Stimulated activated CD8-positive, alpha-beta memory T cell treated with anti-CD3 and anti-CD28 coated beads, Interleukin-4, amount 100 ng/mL, for 48 hours (primary cell): Measurements from ENCODE around the gene CTU2.

Source experiments
- DNase-seq: peaks from one replicate; pipeline ENCODE4 v3.0.0-alpha.2; 2020

The CTU2 gene

GRCh38 chr16:88715312-88716190 is 9.2 kb downstream of the CTU2 start:
- DNase-seq, result no peak

GRCh38 chr16:88716201-88716600 is 9.9 kb downstream of the CTU2 start:
- DNase-seq, result no peak

- DNase-seq, result no peak
Measured at GRCh38 chr16:88716601-88717001, 10.3 kb downstream of the CTU2 start.

- no peak for DNase-seq
Measured at GRCh38 chr16:88718178-88718577, 11.9 kb downstream of the CTU2 start.

- no peak for DNase-seq
Measured at GRCh38 chr16:88719267-88719932, 13.1 kb downstream of the CTU2 start.

- DNase-seq, result no peak
Measured at GRCh38 chr16:88719933-88720296, 13.6 kb downstream of the CTU2 start.

- DNase-seq, result no peak
Measured at GRCh38 chr16:88720396-88720970, 14.2 kb downstream of the CTU2 start.

- DNase-seq, result no peak
Measured at GRCh38 chr16:88721236-88721635, 14.9 kb downstream of the CTU2 start.

GRCh38 chr16:88721815-88722755 is 15.8 kb downstream of the CTU2 start:
- DNase-seq, result no peak

- DNase-seq, result no peak
Measured at GRCh38 chr16:88722784-88723506, 16.6 kb downstream of the CTU2 start.

- no peak for DNase-seq
Measured at GRCh38 chr16:88723507-88723887, 17.2 kb downstream of the CTU2 start.

- no peak for DNase-seq
Measured at GRCh38 chr16:88723911-88724310, 17.6 kb downstream of the CTU2 start.

GRCh38 chr16:88724855-88725555 is 18.7 kb downstream of the CTU2 start:
- DNase-seq, result no peak

GRCh38 chr16:88725609-88726407 is 19.5 kb downstream of the CTU2 start:
- DNase-seq, result no peak

GRCh38 chr16:88726408-88726749 is 20.1 kb downstream of the CTU2 start:
- no peak for DNase-seq

GRCh38 chr16:88726981-88727380 is 20.7 kb downstream of the CTU2 start:
- no peak for DNase-seq

- no peak for DNase-seq
Measured at GRCh38 chr16:88727871-88728270, 21.6 kb downstream of the CTU2 start.

GRCh38 chr16:88730632-88731607 is 24.6 kb downstream of the CTU2 start:
- DNase-seq, result no peak

- no peak for DNase-seq
Measured at GRCh38 chr16:88731699-88732098, 25.4 kb downstream of the CTU2 start.
